Skin epidermis (tissue), 12 donors: ENCODE results near the gene OPA1.

Experiments used
- H3K27ac ChIP-seq, 21 experiments: fragments of 200-600 bp; sonication (generic) in 11 of 21; one replicate each; pipeline ENCODE4 v1.5.0; 2020; ENCODE audit warnings: mild to moderate bottlenecking in 3 of 21, inconsistent platforms in 2 of 21, moderate library complexity in 2 of 21
- H3K4me3 ChIP-seq, 7 experiments: fragments of 200-600 bp; sonication (generic) in 2 of 7; one replicate each; pipeline ENCODE4 v1.5.0; 2020; ENCODE audit warnings: inconsistent platforms in 2 of 7, mild to moderate bottlenecking in 2 of 7, moderate library complexity in 1 of 7

OPA1 gene

DNA sequence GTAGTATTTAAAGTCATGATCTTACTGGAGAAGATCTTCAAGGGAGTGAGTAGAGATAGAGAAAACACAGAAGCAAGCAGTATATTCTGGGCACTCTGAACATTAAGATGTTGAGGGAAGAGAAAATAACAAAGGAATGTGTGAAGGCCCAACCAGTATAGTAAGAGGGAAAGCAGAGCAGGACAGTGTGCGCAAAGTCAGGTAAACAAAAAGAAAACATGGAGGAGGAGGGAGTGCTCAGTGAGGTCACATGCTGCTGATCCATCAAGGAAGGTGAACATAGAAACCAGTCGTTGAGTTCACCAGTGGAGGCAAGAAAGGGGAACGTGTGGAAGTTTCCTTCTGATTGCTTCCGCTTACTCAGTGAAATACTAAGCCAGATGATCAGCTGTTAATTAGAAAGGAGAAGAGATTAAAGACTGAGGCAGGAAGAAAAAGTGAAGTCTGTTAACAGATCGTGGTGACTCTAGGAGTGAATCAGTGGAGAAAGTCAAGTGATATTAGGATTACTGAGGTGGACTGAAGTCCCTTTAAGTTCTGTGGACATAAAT lies 47.2 kb downstream of the OPA1 start:
- Histone ChIP-seq H3K4me3 (no peak overlapping the region), H3K27ac (no peak overlapping the region)

DNA sequence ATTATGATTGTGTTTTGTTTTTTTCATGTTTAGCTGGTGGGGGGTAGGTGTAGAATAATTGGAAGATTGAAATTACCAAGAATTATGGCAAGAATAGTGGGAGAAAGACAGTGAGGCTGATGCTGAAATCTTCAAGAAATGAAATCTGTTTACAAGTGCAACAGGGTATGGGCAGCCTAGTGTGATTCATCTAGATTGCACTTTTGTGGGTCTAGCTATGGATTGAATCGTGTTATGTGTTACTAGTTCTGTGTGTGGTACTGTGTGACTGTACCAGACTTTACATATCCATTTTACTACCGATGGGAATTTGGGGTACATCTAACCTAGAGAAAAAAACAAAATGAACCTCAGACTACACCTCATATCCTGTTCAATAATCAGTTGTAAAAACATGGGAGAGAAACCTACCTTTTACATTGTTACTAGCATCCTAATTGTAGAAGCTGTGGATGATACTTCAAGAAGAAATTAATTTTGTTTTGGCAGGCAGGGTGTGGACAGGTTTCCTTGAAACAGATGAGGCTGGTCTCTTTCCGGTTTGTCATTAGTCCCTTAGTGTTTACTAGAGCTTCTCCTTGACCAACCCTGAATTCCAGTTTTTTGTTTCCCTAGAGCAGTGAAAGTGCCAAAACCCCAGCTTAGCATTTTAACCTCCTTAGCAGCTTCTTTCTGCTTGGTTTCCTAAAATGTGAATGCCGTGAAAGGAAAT lies 47.9 kb downstream of the OPA1 start:
- Histone ChIP-seq H3K27ac (no peak overlapping the region), H3K4me3 (no peak overlapping the region)

DNA sequence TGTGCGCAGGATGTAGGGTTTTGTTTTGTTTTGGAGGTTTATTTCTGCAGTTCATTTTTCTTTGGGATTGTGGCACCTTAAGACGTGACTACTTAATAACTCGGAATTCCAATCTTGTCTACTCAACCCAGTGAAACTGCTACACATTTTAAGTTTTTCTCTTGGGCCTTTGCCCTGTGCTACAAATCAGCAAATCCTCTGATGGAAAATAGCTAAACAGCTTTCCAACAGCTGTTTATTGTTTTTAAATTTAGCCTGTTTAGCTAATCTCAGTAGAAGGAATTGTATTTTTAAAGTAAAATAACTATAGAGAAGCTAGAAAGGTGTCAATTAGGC lies 48.4 kb downstream of the OPA1 start:
- Histone ChIP-seq H3K27ac (no peak overlapping the region), H3K4me3 (no peak overlapping the region)

DNA sequence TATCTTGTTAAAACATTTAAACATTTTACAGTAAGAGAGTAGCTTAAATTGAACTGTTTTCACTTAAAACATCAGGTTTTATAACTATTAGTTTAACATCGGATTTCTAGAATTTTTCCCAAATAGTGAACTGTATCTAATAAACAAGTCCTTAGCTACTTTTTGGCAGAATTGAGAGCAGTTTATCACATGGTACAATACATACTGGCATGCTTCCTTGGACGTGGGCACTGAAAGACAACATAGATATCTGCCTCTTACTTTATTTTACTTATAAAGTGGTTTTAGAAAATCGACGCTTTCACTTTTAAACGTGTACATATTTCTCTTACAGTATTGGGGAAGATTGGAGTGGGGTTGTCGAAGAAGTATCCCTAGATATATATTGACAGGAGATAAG lies 52.8 kb downstream of the OPA1 start:
- Histone ChIP-seq H3K4me3 (no peak overlapping the region), H3K27ac (no peak overlapping the region)

DNA sequence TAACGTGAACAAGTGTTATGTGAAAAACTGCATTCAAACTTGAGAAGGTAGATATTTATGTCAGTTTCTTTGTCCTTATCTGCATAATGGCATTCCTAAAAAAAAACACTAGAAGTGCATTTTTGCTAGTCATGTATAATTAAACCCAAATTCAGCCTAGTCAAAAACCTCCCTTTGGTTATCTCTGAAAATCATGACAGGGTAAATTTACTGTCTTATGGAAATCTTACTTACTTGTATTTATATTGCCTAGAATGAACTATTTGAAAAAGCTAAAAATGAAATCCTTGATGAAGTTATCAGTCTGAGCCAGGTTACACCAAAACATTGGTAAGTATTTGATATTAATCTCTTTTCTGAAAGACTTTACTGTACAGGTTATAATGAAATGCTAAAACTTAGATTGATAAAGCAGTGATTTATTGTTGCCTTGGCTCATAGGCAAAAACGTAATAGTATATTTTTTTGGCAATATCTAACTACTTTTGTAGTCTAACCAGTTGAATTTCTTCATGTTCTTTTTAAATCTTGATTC lies 55.6 kb downstream of the OPA1 start:
- no peak overlapping the region for H3K4me3 ChIP-seq
- H3K27ac ChIP-seq, result no peak overlapping the region

DNA sequence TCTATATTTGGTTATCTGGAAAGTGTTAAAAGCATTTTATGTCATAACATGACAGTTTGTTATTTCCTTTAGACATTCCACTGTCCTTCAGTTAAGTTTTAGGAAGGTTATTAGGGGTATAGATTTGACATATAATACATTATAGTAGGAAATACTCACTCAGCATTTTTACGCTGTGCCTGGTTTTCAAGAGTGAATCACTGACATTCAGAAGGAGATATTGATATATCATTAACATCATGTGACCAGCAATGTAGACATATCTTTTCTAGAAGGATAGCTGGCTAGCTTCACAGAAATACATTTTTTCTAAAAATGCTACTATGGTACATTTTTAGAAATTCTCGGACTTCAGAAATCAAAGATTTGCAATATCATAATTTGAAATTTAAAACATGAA lies 57.6 kb downstream of the OPA1 start:
- no peak overlapping the region for H3K4me3 ChIP-seq

DNA sequence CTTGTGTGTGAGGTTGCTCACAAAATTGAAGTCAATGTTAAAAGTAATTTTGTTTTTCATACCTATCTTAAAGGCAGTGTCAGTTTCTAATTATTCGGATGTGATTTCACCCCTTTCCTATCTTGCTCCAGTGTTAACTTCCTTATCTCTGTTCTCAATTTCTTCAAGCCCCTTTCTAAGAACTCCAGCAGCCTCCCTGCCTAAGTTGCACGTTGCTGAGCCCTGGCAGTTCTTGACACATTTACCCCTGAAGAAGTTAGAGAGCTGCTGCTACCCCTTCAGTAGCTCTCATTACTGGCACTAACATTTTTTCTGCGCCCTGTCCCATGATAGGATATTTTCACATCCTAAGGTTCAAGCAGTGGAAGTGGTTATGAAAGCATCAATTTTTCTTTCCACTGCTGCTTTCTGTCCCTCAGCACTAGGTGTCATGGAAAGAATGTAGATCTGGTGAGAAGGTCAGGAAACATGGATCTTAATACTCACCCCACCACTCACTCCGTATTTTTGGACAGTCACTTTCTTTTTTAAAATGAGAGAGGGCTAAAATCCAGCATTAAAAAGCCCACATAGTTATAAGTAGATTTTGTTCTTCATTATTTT lies 62.9 kb downstream of the OPA1 start:
- H3K27ac ChIP-seq, result no peak overlapping the region
- H3K4me3 ChIP-seq, result no peak overlapping the region

More for the DNA sequence above, 57.6 kb downstream of the OPA1 start:
- H3K27ac ChIP-seq, result no peak overlapping the region

DNA sequence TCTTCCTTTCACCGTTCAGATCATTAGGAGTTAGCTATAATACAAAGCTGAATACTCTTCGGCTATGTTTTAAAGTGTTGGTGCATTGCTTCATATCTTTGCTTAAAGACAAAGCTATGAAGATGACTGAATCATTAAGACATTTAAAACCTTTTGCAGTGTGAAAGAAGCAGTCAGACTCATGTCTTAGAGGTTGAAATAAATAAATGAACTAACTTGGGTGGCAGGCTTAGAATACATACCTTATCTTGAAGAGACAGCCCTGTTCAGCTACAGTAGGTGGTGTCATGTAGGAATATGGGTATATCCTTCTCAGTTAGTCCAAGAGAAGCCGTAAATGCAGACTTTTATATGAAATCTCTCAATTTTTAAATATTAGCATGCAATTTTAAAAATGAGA lies 63.4 kb downstream of the OPA1 start:
- H3K27ac ChIP-seq, result no peak overlapping the region

DNA sequence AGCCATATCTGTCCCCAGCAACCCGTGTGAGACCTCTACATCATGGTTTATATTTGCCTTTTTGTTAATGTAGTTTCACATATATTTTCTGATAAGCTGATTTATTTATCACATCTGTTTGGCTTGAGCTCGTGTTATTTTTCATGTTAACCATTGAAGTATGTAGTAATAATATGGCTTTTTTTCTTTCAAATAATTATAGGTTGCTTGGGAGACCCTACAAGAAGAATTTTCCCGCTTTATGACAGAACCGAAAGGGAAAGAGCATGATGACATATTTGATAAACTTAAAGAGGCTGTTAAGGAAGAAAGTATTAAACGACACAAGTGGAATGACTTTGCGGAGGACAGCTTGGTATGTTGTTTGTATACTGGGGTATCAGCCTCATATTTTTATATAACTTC lies 63.9 kb downstream of the OPA1 start:
- Histone ChIP-seq H3K4me3 (no peak overlapping the region), H3K27ac (no peak overlapping the region)

More for the DNA sequence above, 63.4 kb downstream of the OPA1 start:
- no peak overlapping the region for H3K4me3 ChIP-seq

DNA sequence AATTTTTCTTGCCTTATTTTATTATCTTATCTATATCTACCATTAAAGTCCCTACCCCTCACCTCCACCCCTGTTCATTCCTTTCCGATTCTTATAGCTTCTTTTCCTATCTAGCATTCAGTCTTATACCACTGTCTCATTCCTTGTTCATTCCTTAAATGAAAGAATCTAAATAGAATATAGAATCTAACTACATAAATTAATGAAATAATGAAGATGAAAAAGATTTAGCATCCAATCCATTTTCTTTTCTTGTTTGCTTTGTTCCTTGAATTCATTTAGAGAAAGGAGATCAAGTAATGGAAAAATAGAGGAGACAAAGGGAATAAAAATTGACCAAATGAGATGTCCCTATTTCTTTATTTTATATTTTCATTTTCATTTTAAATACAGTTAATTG lies 67.2 kb downstream of the OPA1 start:
- Histone ChIP-seq H3K27ac (no peak overlapping the region), H3K4me3 (no peak overlapping the region)

DNA sequence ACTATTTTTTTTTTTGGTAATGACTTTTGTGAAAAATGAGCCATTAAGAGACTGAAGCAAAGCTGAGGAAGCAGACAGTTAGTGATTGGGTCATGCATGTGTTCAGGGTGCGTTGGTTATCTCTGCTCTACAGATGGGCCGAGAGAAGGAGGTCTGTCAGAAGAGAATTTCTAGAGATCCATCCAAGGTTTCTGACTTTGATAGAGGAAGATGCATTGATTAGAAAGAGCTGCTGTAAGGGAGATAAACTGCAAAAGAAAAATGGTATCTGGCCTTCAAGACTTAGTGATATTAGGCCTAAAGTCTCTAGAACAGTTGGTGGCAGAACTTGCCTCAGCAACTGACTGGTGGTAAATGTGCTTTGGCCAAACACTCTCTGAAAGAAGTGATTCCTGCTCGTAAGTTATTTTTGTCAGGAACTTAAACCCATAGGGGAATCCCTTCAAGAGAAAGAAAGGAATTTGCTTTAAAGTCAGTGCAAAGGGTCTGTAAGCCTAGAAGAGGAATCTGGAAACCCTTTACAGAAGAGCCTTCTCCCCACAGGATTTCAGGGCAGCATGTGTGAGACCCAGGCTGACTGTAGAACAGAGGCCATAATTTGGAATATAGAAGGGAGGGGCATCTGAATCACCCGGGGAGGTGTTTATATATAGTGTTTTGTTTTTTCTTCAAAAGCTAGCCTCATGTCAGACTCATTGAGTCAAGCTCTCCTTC lies 67.8 kb downstream of the OPA1 start:
- Histone ChIP-seq H3K27ac (peak overlapping the region in 1 of 21 experiments; percentile 14), H3K4me3 (no peak overlapping the region)

DNA sequence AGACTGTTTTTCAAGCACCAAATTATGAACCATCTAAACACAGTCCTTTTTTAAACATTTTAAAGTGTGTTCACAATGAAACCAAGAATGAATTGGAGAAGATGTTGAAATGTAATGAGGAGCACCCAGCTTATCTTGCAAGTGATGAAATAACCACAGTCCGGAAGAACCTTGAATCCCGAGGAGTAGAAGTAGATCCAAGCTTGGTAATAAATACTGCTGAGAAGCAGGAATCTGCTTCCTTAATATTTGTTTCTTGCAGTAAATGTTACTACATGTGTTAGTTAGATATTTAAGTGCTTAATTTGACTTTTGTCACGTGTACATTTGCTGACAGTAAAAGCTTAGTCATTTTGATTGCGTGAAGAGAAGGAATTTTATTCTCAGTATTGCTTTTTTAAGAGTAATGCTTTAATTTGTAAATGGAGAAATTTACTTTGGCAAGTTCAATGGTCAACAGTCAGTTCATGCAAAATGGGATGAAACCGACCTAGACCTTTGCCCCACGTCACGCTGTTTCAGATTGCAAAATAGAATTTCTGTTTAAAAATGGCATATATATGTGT lies 69.8 kb downstream of the OPA1 start:
- H3K27ac ChIP-seq, result no peak overlapping the region
- H3K4me3 ChIP-seq, result no peak overlapping the region

DNA sequence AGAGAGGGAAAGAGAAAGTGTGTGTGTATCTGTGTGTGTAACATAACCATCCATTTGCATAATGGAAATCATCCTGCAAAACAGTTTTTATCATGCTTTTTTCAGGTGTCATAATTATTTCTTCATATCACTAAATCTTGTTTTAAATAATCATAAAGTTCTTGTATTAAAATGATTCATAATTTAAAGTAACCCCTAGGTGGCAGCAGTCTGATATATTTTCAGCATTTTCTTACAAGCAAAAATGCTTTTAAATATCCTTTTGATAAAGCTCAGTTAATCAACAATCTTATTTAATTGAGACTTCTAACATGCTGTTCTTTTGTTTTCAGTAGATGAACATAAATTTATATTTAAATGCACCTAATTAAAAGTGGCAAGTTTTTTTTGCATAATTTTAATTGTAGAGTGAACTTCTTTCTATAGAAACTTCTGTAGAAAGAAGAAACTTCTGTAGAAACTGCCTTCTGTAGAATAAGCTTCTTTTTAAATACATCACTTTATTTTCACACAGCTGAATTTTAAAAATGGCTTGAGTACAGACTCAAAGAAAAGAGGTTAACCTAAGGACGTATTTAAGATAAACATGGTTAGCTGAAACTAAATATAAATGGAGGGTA lies 72.5 kb downstream of the OPA1 start:
- no peak overlapping the region for H3K4me3 ChIP-seq

DNA sequence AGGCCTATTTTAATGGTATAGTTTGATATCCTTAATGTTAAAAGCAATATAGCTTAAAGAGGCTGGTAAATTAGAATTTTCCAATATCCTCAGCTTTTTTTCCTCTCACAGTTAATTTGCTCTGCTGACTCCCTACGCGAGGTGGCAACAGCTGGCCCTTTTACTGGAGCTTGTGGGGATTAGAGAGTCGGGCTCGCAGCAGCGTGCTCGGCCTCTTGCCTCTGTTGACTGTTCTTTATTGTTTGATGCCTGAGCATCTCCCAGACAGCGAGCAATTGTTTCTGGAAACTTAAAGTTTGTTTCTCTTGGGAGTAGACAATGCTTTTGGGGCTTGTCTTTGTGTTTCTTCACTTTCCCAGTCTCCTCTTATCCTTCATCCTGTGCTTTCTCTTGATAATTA lies 80.8 kb downstream of the OPA1 start:
- no peak overlapping the region for H3K4me3 ChIP-seq

More for the DNA sequence above, 72.5 kb downstream of the OPA1 start:
- H3K27ac ChIP-seq, result no peak overlapping the region

DNA sequence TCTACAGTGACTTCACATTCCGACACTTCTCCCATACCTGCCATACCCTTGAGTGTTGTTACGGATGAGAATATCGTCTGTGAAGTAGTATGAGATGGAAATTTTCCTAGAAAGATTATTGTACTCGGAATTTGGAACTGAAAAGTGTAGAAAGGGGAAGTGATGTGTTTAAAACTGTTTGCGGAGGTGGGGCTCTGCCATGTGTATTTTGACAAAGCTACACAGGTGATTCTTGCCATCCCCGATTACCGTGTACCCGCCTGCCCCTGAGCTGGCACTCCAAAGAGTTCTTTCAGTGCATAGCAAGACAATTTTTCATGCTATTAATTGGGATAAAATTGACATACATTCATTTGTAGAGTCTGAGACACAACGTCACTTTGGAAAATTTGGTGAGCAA lies 81.7 kb downstream of the OPA1 start:
- no peak overlapping the region for H3K27ac ChIP-seq
- H3K4me3 ChIP-seq, result no peak overlapping the region

More for the DNA sequence above, 80.8 kb downstream of the OPA1 start:
- no peak overlapping the region for H3K27ac ChIP-seq

DNA sequence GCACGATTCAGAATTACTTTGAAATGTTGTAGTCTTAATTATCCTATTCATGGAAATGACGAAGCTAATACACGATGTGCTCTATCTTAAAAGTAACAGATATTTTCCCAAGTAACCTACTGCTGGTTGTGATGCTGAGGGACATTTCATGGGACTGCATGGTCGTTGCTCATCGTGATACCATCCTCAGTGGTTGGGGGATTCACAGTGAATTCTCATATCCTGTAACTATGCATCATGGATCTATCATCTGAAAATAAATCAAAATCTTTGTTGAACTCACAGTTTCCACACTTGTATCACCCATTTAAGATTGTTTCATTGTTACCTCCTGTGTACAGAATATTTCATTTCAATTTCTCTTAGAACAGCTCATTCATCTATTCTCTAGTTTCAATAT lies 84.7 kb downstream of the OPA1 start:
- no peak overlapping the region for H3K4me3 ChIP-seq

DNA sequence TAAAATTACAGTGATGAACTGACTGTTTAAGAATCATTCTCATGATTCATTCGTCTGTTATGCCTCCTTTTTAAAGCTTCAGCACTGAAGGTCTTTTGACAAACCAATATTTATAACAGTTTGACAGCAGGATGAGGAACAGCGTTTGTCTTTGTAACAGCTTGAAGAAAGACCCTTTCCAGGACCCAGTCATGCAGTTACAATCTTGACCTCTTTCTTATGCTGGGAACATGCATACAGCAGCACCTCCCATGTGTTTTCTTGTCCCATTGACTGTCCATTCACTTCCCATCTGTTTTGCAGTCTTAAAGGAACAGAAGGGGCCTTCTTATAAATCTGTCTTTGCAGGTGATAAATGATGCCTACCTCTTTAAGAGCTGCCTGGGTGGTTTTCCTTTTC lies 87.2 kb downstream of the OPA1 start:
- no peak overlapping the region for H3K4me3 ChIP-seq
- no peak overlapping the region for H3K27ac ChIP-seq

More for the DNA sequence above, 84.7 kb downstream of the OPA1 start:
- no peak overlapping the region for H3K27ac ChIP-seq

DNA sequence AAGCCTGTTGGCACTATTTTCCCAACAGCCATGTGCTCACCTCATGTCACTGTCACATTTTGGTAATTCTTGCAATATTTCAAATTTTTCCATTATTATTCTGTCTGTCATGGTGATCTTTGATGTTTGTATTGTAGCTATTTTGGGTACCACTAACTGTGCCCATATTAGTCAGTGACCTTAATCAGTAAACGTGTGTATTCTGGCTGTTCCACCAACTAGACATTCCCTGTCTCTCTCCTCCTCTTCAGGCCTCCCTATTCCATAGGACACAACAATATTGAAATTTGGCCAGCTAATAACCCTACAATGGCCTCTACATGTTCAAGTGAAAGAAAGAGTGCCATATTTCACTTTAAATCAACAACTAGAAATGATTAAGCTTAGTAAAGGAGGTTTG lies 88.6 kb downstream of the OPA1 start:
- no peak overlapping the region for H3K4me3 ChIP-seq
- H3K27ac ChIP-seq, result no peak overlapping the region

DNA sequence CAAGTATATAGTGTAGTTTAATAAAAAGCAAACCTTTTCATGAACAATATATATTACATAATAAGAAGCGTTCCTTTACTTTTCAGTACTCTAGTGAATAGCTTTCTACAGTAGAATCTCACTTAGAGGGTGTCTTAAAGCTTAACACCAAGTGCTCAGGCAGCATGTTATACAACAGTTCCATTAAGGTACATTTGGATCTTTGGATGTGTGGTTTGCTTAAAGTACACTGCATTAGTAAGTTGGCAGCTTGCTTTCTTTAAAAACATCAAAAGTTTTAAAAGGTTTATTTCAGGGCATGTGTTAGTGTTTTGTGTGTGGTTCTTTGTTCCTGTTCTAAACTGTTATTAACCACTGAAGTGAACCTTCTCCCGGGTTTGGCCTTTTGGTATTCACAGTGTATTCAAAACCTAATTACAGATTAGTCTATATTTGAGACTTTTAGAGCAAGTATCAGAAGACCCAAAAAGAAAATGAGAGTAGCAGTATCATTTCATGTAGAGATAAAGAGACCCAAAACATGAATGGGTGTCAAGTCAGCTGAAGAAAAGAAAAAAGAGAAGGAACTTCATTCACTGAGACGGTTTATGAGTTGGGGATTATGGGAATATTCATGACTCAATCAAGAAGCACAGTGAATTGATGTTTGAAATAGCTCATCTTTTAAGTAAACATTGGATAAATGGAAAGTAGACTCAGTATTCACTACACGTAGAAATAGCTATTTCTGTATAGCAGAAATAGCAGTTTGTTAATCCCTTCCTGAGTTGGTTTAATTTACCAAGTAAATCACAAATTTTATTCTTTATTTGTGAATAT lies 93.9 kb downstream of the OPA1 start:
- Histone ChIP-seq H3K27ac (no peak overlapping the region), H3K4me3 (no peak overlapping the region)
